ENCODE measurements around the gene GNG7.

GNG7 gene

GRCh38 chr19:2503521-2504109 is 198.9 kb downstream of the GNG7 start:
- no peak for TF ChIP-seq CTCF (IDR thresholded peaks at IDR 0.05)
- Histone ChIP-seq H3K27me3 (ENCODE audit: control insufficient read depth, insufficient read depth, low read length) (no peaks in the 10 kb centered on the region), H3K27ac (no peak overlapping the region), H3K79me2 (no peaks in the 10 kb centered on the region), H3K4me1 (peaks cover 4% of the 10 kb centered on the region), H3K36me3 (ENCODE audit: control insufficient read depth, insufficient read depth, low read length) (no peaks in the 10 kb centered on the region), H3K4me3 (ENCODE audit: low read depth, low read length) (no peak overlapping the region), H2AFZ (no peak overlapping the region), H3K4me2 (ENCODE audit: low read length) (no peak overlapping the region), H3K9ac (no peak overlapping the region), H3K9me3 (ENCODE audit: control insufficient read depth, low read length) (no peaks in the 10 kb centered on the region)

GRCh38 chr19:2500841-2501261 is 201.6 kb downstream of the GNG7 start:
- Histone ChIP-seq H3K79me2 (no peaks in the 10 kb centered on the region), H3K27me3 (ENCODE audit: control insufficient read depth, insufficient read depth, low read length) (no peaks in the 10 kb centered on the region), H3K9ac (no peak overlapping the region), H3K27ac (no peak overlapping the region), H3K4me3 (ENCODE audit: low read depth, low read length) (no peak overlapping the region), H3K4me1 (peaks cover 14% of the 10 kb centered on the region), H3K36me3 (ENCODE audit: control insufficient read depth, insufficient read depth, low read length) (no peaks in the 10 kb centered on the region), H3K4me2 (ENCODE audit: low read length) (no peak overlapping the region), H3K9me3 (ENCODE audit: control insufficient read depth, low read length) (no peaks in the 10 kb centered on the region), H2AFZ (no peak overlapping the region)
- TF ChIP-seq CTCF (IDR thresholded peaks at IDR 0.05) = no peak

GRCh38 chr19:2500156-2500555 is 202.3 kb downstream of the GNG7 start:
- Histone ChIP-seq H3K9ac (no peak overlapping the region), H3K79me2 (no peaks in the 10 kb centered on the region), H3K27ac (no peak overlapping the region), H3K9me3 (ENCODE audit: control insufficient read depth, low read length) (no peaks in the 10 kb centered on the region), H3K4me2 (ENCODE audit: low read length) (no peak overlapping the region), H3K36me3 (ENCODE audit: control insufficient read depth, insufficient read depth, low read length) (no peaks in the 10 kb centered on the region), H3K4me3 (ENCODE audit: low read depth, low read length) (no peak overlapping the region), H3K27me3 (ENCODE audit: control insufficient read depth, insufficient read depth, low read length) (no peaks in the 10 kb centered on the region), H2AFZ (no peak overlapping the region), H3K4me1 (peaks cover 16% of the 10 kb centered on the region)
- no peak for TF ChIP-seq CTCF (IDR thresholded peaks at IDR 0.05)

GRCh38 chr19:2497186-2497585 is 205.3 kb downstream of the GNG7 start:
- Histone ChIP-seq H3K36me3 (ENCODE audit: control insufficient read depth, insufficient read depth, low read length) (no peaks in the 10 kb centered on the region), H3K27ac (no peak overlapping the region), H3K9ac (no peak overlapping the region), H3K9me3 (ENCODE audit: control insufficient read depth, low read length) (no peaks in the 10 kb centered on the region), H2AFZ (no peak overlapping the region), H3K79me2 (no peaks in the 10 kb centered on the region), H3K4me1 (peaks cover 23% of the 10 kb centered on the region), H3K27me3 (ENCODE audit: control insufficient read depth, insufficient read depth, low read length) (no peaks in the 10 kb centered on the region), H3K4me2 (ENCODE audit: low read length) (no peak overlapping the region), H3K4me3 (ENCODE audit: low read depth, low read length) (no peak overlapping the region)
- no peak for TF ChIP-seq CTCF (IDR thresholded peaks at IDR 0.05)

- Histone ChIP-seq H3K4me3 (ENCODE audit: low read depth, low read length) (peak overlapping the region; percentile 37), H3K27me3 (ENCODE audit: control insufficient read depth, insufficient read depth, low read length) (no peaks in the 10 kb centered on the region), H3K9ac (peak overlapping the region; percentile 73), H3K36me3 (ENCODE audit: control insufficient read depth, insufficient read depth, low read length) (no peaks in the 10 kb centered on the region), H3K4me1 (peaks cover 34% of the 10 kb centered on the region), H3K79me2 (no peaks in the 10 kb centered on the region), H3K27ac (peak overlapping the region; percentile 100), H3K9me3 (ENCODE audit: control insufficient read depth, low read length) (no peaks in the 10 kb centered on the region), H3K4me2 (ENCODE audit: low read length) (peak overlapping the region; percentile 84), H2AFZ (peak overlapping the region; percentile 94)
- no peak for TF ChIP-seq CTCF (IDR thresholded peaks at IDR 0.05)
Observed at GRCh38 chr19:2495651-2496316, 206.7 kb downstream of the GNG7 start.

Measured in parathyroid adenoma (tissue), 2 donors.